SK-N-SH treated with all-trans-retinoic acid at 6 μM for 48 hours (cell line): Measurements from ENCODE around the gene MLIP.

Experiments used
- ATAC-seq: fragments of 200-7000 bp; cut with Tn5 transposase; 3 replicates; pipeline ENCODE4 v1.9.1; 2020; ENCODE audit warnings: mild to moderate bottlenecking, moderate library complexity
- ARNTL ChIP-seq: fragments of 450-650 bp; formaldehyde crosslinking; IDR thresholded peaks from 2 replicates; pipeline ENCODE4 v1.5.0; 2020; ENCODE audit warnings: low read depth, mild to moderate bottlenecking, moderate library complexity, borderline replicate concordance
- CSDC2 ChIP-seq: fragments of 250-450 bp; sonication (Bioruptor Pico); IDR thresholded peaks from 2 replicates; pipeline ENCODE4 v1.5.0; 2020; ENCODE audit warnings: mild to moderate bottlenecking, moderate library complexity
- ESRRG ChIP-seq: fragments of 250-450 bp; sonication (Bioruptor Pico); IDR thresholded peaks from 2 replicates; pipeline ENCODE4 v1.6.1; 2021; ENCODE audit warnings: mild to moderate bottlenecking
- GLIS3 ChIP-seq: fragments of 250-450 bp; sonication (Bioruptor Pico); IDR thresholded peaks from 2 replicates; pipeline ENCODE4 v1.5.0; 2020; ENCODE audit warnings: mild to moderate bottlenecking, moderate library complexity
- OSR1 ChIP-seq: fragments of 250-450 bp; sonication (Bioruptor Pico); IDR thresholded peaks from 2 replicates; pipeline ENCODE4 v1.8.0; 2022; ENCODE audit warnings: moderate library complexity, mild to moderate bottlenecking, inconsistent platforms
- PPARA ChIP-seq: fragments of 250-450 bp; sonication (Bioruptor Pico); IDR thresholded peaks from 2 replicates; pipeline ENCODE4 v1.5.0; 2020; ENCODE audit warnings: mild to moderate bottlenecking, borderline replicate concordance
- RARB ChIP-seq: fragments of 250-450 bp; sonication (Bioruptor Pico); IDR thresholded peaks from 2 replicates; pipeline ENCODE4 v1.8.0; 2021; ENCODE audit warnings: mild to moderate bottlenecking, moderate library complexity
- SNAI2 ChIP-seq: fragments of 250-450 bp; sonication (Bioruptor Pico); IDR thresholded peaks from 2 replicates; pipeline ENCODE4 v1.5.0; 2020; ENCODE audit warnings: mild to moderate bottlenecking, moderate library complexity
- TCF4 ChIP-seq: fragments of 250-450 bp; sonication (Bioruptor Pico); IDR thresholded peaks from 2 replicates; pipeline ENCODE4 v1.8.0; 2021; ENCODE audit warnings: mild to moderate bottlenecking, moderate library complexity, borderline replicate concordance
- ZC3H10 ChIP-seq: fragments of 250-450 bp; sonication (Bioruptor Pico); IDR thresholded peaks from 2 replicates; pipeline ENCODE4 v1.5.1; 2021; ENCODE audit warnings: mild to moderate bottlenecking, moderate library complexity
- ZFP3 ChIP-seq: fragments of 250-450 bp; sonication (Bioruptor Pico); IDR thresholded peaks from 2 replicates; pipeline ENCODE4 v1.5.0; 2020; ENCODE audit warnings: mild to moderate bottlenecking, moderate library complexity
- ZFP30 ChIP-seq: fragments of 450-650 bp; formaldehyde crosslinking; IDR thresholded peaks from 2 replicates; pipeline ENCODE4 v1.5.0; 2022; ENCODE audit warnings: mild to moderate bottlenecking, moderate library complexity
- ZNF565 ChIP-seq: fragments of 450-650 bp; formaldehyde crosslinking; conservative IDR thresholded peaks from 2 replicates; pipeline ENCODE4 v1.5.0; 2020; ENCODE audit warnings: low read depth, mild to moderate bottlenecking, moderate library complexity
- ZNF70 ChIP-seq: fragments of 450-650 bp; formaldehyde crosslinking; IDR thresholded peaks from 2 replicates; pipeline ENCODE4 v1.5.0; 2020; ENCODE audit warnings: mild to moderate bottlenecking, moderate library complexity
- ZNF8 ChIP-seq: fragments of 450-650 bp; formaldehyde crosslinking; IDR thresholded peaks from 2 replicates; pipeline ENCODE4 v1.5.0; 2020; ENCODE audit warnings: mild to moderate bottlenecking, moderate library complexity
- TF ChIP-seq, protein P1 (sequence below): fragments of 250-450 bp; sonication (Bioruptor Pico); IDR thresholded peaks from 2 replicates; pipeline ENCODE4 v1.5.0; 2020; ENCODE audit warnings: mild to moderate bottlenecking, moderate library complexity
- TF ChIP-seq, protein P2 (sequence below): fragments of 250-450 bp; sonication (Bioruptor Pico); IDR thresholded peaks from 2 replicates; pipeline ENCODE4 v1.8.0; 2021; ENCODE audit warnings: low read depth, mild to moderate bottlenecking, moderate library complexity, borderline replicate concordance
- TF ChIP-seq, protein P3 (sequence below): fragments of 250-450 bp; sonication (Bioruptor Pico); IDR thresholded peaks from 2 replicates; pipeline ENCODE4 v1.5.1; 2020; ENCODE audit warnings: low read depth, mild to moderate bottlenecking, moderate library complexity
- TF ChIP-seq, protein P4 (sequence below): fragments of 250-450 bp; sonication (Bioruptor Pico); IDR thresholded peaks from 2 replicates; pipeline ENCODE4 v1.8.0; 2020; ENCODE audit warnings: mild to moderate bottlenecking, moderate library complexity, borderline replicate concordance
- TF ChIP-seq, protein P5 (sequence below): fragments of 250-450 bp; sonication (Bioruptor Pico); IDR thresholded peaks from 2 replicates; pipeline ENCODE4 v1.5.1; 2021; ENCODE audit warnings: mild to moderate bottlenecking, moderate library complexity

The MLIP gene

DNA sequence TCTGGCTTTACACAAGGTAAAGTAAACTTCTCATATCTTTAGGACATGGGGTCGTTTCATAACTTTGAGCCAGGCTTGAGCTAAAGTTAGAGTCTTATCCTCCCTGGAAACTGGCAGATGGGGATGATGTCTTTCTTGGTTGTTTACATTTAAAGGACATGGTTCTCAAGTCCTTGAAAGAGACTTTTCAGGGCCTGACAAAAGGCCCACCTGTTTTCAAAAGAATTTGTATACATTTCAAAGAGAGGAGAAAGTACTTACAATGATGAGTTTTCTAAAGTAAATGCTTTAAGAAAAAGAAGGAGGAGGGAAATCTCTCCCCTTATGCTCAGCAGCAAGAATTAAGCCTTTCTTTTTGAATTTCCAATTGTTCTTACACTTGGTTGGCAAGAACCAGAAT is 151.3 kb downstream of the MLIP start:
- TF ChIP-seq ESRRG (CRISPR knock-in tag) (no peak), ARNTL (no peak), SNAI2 (no peak), RARB (CRISPR knock-in tag) (no peak), ZNF8 (CRISPR knock-in tag) (no peak), ZNF70 (no peak), ZFP30 (CRISPR knock-in tag) (no peak), GLIS3 (CRISPR knock-in tag) (no peak)
- TF ChIP-seq, protein P1, sequence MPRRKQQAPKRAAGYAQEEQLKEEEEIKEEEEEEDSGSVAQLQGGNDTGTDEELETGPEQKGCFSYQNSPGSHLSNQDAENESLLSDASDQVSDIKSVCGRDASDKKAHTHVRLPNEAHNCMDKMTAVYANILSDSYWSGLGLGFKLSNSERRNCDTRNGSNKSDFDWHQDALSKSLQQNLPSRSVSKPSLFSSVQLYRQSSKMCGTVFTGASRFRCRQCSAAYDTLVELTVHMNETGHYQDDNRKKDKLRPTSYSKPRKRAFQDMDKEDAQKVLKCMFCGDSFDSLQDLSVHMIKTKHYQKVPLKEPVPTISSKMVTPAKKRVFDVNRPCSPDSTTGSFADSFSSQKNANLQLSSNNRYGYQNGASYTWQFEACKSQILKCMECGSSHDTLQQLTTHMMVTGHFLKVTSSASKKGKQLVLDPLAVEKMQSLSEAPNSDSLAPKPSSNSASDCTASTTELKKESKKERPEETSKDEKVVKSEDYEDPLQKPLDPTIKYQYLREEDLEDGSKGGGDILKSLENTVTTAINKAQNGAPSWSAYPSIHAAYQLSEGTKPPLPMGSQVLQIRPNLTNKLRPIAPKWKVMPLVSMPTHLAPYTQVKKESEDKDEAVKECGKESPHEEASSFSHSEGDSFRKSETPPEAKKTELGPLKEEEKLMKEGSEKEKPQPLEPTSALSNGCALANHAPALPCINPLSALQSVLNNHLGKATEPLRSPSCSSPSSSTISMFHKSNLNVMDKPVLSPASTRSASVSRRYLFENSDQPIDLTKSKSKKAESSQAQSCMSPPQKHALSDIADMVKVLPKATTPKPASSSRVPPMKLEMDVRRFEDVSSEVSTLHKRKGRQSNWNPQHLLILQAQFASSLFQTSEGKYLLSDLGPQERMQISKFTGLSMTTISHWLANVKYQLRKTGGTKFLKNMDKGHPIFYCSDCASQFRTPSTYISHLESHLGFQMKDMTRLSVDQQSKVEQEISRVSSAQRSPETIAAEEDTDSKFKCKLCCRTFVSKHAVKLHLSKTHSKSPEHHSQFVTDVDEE (CRISPR knock-in tag): no peak
- TF ChIP-seq, protein P2, sequence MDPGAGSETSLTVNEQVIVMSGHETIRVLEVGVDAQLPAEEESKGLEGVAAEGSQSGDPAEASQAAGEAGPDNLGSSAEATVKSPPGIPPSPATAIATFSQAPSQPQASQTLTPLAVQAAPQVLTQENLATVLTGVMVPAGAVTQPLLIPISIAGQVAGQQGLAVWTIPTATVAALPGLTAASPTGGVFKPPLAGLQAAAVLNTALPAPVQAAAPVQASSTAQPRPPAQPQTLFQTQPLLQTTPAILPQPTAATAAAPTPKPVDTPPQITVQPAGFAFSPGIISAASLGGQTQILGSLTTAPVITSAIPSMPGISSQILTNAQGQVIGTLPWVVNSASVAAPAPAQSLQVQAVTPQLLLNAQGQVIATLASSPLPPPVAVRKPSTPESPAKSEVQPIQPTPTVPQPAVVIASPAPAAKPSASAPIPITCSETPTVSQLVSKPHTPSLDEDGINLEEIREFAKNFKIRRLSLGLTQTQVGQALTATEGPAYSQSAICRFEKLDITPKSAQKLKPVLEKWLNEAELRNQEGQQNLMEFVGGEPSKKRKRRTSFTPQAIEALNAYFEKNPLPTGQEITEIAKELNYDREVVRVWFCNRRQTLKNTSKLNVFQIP (CRISPR knock-in tag): no peak
- TF ChIP-seq, all 23 proteins: peak for 0
- ATAC-seq: no peak

DNA sequence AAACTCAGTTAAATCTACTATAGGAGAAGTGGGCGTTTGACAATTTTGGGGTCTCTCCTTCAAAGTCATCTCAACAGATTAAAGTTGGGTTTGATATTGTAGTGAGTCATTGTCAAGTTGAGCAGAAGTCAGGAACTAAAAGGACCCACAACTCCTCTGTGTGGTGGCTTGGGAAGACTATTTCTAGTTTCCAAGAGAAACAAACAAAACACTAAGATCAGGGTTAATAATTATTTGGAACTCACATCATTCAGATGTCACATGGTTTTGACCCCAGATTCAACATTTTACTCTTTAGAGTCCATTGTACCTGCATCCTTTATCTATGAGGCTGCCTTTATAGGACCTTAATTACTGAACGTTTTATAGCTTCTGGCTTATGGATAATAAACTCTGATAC is 151.7 kb downstream of the MLIP start:
- TF ChIP-seq, protein P2 (CRISPR knock-in tag): no peak
- TF ChIP-seq GLIS3 (CRISPR knock-in tag) (no peak), PPARA (CRISPR knock-in tag) (no peak), ZFP30 (CRISPR knock-in tag) (no peak), ZNF8 (CRISPR knock-in tag) (no peak), TCF4 (no peak), ZC3H10 (CRISPR knock-in tag) (no peak), ZNF565 (CRISPR knock-in tag) (no peak), OSR1 (CRISPR knock-in tag) (no peak), ARNTL (no peak), CSDC2 (no peak), ZFP3 (CRISPR knock-in tag) (no peak)
- TF ChIP-seq, protein P3, sequence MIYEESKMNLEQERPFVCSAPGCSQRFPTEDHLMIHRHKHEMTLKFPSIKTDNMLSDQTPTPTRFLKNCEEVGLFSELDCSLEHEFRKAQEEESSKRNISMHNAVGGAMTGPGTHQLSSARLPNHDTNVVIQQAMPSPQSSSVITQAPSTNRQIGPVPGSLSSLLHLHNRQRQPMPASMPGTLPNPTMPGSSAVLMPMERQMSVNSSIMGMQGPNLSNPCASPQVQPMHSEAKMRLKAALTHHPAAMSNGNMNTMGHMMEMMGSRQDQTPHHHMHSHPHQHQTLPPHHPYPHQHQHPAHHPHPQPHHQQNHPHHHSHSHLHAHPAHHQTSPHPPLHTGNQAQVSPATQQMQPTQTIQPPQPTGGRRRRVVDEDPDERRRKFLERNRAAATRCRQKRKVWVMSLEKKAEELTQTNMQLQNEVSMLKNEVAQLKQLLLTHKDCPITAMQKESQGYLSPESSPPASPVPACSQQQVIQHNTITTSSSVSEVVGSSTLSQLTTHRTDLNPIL (CRISPR knock-in tag): no peak
- TF ChIP-seq, protein P1 (CRISPR knock-in tag): no peak
- TF ChIP-seq, protein P4, sequence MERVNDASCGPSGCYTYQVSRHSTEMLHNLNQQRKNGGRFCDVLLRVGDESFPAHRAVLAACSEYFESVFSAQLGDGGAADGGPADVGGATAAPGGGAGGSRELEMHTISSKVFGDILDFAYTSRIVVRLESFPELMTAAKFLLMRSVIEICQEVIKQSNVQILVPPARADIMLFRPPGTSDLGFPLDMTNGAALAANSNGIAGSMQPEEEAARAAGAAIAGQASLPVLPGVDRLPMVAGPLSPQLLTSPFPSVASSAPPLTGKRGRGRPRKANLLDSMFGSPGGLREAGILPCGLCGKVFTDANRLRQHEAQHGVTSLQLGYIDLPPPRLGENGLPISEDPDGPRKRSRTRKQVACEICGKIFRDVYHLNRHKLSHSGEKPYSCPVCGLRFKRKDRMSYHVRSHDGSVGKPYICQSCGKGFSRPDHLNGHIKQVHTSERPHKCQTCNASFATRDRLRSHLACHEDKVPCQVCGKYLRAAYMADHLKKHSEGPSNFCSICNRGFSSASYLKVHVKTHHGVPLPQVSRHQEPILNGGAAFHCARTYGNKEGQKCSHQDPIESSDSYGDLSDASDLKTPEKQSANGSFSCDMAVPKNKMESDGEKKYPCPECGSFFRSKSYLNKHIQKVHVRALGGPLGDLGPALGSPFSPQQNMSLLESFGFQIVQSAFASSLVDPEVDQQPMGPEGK: no peak
- TF ChIP-seq, protein P5, sequence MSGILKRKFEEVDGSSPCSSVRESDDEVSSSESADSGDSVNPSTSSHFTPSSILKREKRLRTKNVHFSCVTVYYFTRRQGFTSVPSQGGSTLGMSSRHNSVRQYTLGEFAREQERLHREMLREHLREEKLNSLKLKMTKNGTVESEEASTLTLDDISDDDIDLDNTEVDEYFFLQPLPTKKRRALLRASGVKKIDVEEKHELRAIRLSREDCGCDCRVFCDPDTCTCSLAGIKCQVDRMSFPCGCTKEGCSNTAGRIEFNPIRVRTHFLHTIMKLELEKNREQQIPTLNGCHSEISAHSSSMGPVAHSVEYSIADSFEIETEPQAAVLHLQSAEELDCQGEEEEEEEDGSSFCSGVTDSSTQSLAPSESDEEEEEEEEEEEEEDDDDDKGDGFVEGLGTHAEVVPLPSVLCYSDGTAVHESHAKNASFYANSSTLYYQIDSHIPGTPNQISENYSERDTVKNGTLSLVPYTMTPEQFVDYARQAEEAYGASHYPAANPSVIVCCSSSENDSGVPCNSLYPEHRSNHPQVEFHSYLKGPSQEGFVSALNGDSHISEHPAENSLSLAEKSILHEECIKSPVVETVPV (CRISPR knock-in tag): no peak
- TF ChIP-seq, all 23 proteins: peak for 0
- ATAC-seq: no peak
